HG03039 (cell line): ENCODE data around the gene DNAL4.

ENCODE experiments used
- ATAC-seq: cut with Tn5 transposase; IDR thresholded peaks from one replicate; pipeline ENCODE4 v1.9.1; 2021; ENCODE audit warnings: mild to moderate bottlenecking, moderate library complexity; ENCODE audit not compliant: unreplicated experiment

The DNAL4 gene

GRCh38 chr22:38741576-38741975 is 52.4 kb downstream of the DNAL4 start:
- no peak for ATAC-seq

GRCh38 chr22:38741166-38741565 is 52.8 kb downstream of the DNAL4 start:
- no peak for ATAC-seq

- no peak for ATAC-seq
These were observed 53.2 kb downstream of the DNAL4 start for GRCh38 chr22:38740754-38741153.

GRCh38 chr22:38740116-38740723 is 53.7 kb downstream of the DNAL4 start:
- no peak for ATAC-seq

DNA sequence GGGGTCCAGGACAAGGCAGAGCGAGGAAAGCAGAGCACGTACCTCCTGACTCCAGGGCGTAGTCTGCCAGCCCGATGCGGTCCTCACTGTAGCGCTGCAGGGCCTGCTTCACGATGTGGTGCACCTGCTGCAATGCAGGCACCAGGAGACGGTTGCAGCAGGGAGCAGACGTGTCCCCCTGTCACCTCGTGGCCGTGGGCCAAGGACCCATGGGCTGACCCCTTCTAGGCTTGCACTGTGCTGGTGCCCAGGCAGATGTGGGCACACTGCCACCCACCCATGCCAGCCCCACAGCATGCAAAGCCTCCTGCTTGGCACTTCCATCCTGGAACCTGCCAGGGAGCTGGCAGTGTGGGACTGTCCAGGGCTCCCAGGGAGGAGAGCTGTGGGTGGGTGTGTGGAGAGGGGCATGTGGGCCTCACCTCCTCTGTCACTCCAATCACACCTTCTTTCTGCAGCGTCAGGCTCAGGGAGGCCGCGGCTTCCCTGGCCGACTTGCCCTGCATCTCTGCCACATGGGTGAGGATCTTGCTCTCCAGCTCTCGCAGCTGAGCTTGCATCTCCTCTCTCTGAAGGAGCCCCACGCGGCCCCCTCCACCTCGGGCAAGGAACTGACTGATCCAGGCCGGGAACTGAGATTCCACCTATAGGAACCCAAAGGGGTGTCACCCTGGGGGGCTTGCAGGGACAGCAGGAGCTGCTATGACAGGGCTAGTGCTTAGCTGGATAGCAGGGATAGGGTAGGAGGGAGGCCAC is 54.5 kb downstream of the DNAL4 start:
- no peak for ATAC-seq

DNA sequence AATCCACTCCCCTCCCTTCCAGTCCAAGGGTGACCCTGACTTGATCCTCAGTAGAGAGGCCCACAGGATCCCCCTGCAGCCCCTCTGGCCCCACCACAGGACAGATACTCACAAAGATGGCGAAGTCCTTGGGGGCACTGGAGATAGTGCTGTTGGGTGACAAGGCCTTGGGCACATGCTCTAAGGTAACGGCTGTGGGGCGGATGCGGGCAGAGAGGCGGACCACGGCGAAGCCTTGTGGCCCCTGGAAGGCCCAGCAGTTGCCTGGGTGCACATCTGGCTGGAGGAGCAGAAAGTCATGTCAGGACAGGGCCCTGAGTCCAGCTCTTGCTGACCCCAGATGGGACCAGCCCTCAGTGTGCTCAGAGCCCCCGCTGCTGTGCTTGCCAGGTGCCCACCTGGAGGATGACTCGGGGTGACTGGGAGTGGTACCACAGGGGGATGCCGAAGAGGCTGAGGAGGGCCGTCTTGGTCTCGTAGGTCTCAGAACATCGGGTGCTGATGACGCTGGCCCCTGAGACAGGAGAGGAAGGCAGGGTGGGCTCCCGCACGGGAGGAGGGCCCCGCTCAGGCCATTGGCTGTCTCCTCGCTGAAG is 55.4 kb downstream of the DNAL4 start:
- ATAC-seq, result no peak

- ATAC-seq, result no peak
These were observed 56.5 kb downstream of the DNAL4 start for GRCh38 chr22:38737302-38738060.

DNA sequence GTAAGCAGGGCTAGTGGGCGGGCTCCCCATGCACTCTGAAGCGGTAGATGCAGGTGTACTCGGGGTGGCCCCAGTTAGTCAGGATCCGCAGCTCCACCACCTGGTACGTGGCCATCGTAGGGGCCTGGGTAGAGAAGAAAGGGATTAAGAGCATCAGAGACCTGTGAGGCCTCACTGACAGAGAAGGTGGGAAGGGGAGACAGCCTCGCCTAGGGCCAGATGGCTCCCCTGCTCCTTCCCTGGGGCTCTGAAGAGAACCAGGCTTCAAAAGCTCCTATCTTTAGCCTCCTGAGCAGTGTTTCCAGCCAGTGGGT is 57.7 kb downstream of the DNAL4 start:
- ATAC-seq, result no peak

DNA sequence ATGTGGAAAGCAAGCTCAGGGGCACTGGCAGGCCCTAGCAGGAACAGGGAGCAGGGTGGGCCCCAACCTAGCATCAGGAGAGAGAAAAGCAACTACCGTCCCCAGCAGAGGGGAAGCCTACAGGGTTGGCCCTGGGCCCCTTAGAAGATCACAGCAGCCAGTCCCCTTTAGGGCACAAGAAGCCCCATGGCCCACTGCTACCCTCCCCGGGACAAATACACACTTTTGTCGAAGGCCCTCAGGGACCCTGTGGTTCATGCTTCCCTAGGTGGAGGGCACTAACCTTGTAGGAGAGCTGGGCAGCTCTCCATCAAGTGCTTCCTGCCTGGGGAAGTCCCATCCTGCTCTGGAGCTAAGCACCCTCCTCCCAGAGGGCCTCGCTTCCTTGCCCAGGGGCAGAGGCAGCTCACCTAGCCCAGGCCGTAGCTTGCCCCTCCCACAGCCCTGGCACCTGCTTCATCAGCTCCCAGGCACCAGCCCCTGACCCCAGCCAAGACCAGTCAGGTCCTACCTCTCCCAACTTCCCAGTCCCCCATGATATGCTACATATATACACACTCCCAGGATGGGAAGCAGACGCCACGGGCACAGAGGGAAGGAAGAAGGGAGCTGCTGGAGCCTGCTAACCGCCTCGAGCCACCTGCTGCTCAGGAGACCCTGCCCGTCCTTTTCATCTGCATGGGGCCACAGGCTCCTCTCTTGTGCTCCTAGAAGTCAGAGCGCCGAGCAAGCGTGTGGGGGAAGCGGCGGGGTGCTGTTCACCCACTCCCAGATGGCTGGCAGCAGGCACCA is 58.3 kb downstream of the DNAL4 start:
- no peak for ATAC-seq

DNA sequence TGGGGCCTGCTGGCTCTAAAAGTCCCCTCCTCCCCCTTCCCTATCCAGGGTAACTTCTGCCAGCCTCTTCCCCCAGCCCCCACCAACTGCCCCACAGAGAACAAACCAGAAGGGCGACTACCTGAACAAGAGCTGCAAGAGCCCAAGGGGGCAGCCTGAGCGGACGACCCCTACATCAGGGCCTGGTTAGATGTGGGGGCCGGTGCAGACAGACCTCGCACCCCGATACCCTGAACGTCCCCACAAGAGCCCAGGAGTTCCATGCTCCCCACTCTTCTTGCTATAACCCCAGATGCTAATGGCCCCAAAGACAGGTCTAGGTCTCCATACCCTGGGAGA is 58.8 kb downstream of the DNAL4 start:
- ATAC-seq, result no peak

- ATAC-seq, result no peak
These were observed 59.4 kb downstream of the DNAL4 start for GRCh38 chr22:38734421-38735100.

DNA sequence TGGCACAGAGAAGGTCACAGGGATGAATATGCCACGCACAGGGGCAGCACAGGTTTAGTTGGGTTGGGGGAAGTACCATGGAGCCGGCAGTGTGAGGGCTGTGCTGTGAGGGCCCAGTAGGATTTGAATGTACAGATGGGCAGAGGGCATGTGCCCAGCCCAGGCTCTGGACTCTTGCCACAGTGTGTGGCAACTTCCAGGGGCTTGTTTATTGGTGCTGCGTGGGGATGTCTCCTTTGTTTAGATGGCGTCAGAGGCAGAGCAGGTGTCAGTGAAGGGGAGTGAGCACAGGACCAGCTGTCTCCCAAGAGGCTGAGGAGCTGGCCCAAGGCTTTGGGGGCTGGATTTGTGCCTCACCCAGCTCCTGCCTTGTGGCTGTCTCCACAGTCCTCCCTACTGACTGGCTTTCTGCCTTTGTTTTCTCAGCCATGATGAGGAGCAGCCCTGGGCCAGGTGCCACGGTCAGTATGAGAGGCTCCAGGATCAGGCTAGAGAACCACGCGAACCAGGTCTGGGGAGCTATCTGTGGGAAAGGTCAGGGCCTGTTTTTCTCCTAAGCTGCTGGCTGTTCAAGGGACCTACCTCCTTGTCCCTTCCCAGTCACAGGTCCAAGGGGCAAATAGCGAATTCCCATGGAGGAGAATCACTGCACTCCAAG is 60.1 kb downstream of the DNAL4 start:
- ATAC-seq, result no peak

DNA sequence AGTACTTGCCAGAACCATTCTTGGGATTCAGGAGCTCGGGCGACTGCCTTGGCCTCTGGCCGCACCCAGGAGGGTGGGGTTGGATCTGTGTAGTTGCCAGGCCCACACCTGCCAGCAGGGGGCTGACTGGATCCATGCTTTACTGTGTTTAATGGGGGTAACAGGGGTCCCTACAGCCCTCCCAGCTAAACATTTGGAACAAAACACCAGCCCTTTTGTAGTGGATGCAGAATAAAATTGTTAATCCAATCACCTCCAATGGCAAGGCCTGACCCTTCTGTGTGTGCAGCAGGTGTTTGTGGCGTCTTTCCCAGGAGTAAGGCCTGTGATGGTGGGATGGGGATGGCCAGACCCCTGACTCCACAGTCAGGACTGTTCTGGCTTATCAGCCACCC is 60.6 kb downstream of the DNAL4 start:
- ATAC-seq, result no peak

- ATAC-seq, result no peak
These were observed 61.6 kb downstream of the DNAL4 start for GRCh38 chr22:38732251-38732815.

GRCh38 chr22:38731703-38732161 is 62.2 kb downstream of the DNAL4 start:
- no peak for ATAC-seq

DNA sequence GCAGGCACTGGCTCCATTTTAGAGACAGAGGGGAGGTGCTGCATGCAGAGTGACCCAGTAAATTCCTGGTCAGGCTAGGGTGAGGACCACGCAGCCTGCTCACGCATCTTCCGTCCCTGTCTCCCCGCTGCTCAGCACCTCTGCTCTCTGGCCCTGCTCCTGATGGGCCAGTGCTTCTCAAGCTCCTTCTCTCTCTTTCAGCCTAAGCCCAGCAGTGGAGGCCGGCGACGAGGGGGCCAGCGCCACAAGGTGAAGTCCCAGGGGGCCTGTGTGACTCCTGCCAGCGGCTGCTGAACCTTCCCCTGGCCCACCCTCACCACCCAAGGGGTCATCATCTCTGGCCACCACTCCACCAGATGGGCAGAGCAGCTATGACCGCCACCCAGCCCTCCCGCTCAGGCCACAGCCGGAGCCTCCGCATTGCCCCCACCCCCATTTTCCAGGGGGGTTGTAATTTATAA is 63.5 kb downstream of the DNAL4 start:
- ATAC-seq, result no peak

DNA sequence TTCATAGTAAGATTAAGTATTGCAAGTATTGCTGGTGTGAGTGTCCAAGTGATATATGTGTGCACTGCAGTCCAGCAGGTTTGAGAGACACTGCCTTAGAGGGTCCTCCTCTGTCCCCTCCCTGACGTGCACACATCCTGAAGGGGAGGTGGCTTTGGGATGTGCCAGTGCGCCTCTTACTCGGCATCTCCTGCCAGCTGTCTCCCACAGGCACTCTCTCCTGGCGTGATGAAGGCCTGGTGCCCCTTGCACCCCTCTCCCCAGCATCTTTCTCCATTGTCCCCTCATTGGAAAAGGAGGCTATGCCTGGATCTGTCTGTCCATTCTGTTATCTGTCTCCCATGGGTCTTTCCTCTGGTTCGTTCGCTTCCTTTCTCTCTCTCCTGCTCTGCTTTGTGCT is 64.0 kb downstream of the DNAL4 start:
- ATAC-seq, result no peak

DNA sequence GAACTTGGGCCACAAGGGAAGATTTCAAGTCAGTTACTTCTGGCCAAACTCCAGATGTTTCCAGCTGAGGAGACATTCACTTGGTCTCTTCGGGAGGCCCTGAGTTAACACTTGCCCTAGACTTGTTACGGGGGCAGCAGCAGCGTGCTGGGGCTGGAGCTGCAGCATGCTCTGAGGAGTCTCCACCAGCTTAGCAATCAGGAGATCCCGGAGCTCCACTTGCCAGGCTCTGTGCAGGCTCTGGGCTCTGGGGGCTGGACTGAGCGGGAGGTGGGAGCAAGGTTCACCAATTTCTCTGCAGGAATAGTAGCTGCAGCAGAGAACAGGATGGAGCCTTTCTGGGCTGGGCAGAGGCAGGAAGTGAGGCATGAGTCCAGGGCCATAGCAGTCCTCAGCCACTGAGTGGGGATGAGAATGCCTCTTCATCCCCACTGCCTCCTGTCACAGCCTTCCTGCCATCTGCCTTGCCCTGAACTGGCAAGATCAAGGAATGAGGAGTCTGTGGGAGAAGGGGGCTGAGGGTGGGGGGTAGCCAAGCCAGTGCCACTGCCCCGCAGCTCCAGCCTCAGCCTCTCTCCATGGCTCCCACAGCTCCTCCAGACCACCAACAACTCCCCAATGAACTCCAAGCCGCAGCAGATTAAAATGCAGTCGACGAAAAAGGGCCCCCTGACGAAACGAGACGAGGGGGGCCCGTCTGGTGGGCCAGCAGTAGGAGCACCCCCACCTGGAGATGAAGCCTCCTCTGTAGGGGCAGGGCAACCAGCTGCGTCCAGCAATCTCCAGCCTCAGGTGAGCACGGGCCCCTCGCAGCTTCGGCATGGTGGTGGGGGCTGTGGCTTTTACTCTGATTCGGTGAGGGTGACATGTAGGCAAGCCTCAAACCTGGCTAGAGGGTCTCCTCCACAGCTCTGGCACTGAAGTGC is 64.8 kb downstream of the DNAL4 start:
- ATAC-seq, result no peak
